AG04449 (cell line): Measurements from ENCODE around the gene ETNK1.

Experiments used
- CTCF ChIA-PET: fragments of 350-600 bp; formaldehyde crosslinking; extraction: SDS; loops from one replicate; lab custom pipeline; 2021; ENCODE audit warnings: antibody characterized with exemption; lab: Yijun Ruan, JAX
- POLR2A ChIA-PET: fragments of 400-600, 350-600 bp; formaldehyde crosslinking; extraction: SDS; loops from one replicate; lab custom pipeline; 2020; ENCODE audit warnings: antibody characterized with exemption, inconsistent platforms; lab: Yijun Ruan, JAX
- DNase-seq: peaks from one replicate; pipeline ENCODE4 v3.0.0-alpha.2; 2010; ENCODE audit warnings: low read depth, low spot score
- H3K4me3 ChIP-seq: 2 replicates; pipeline ENCODE4 v1.5.1; 2011; ENCODE audit warnings: low read depth, mild to moderate bottlenecking, control low read depth, low read length
- CTCF ChIP-seq: IDR thresholded peaks from one replicate; pipeline ENCODE4 v1.5.1; 2011; ENCODE audit warnings: mild to moderate bottlenecking, moderate library complexity, low read length, control low read depth, inconsistent platforms; ENCODE audit not compliant: insufficient read depth; ENCODE audit errors: missing control alignments

ETNK1 gene

GRCh38 chr12:22672951-22673350 is 48.0 kb downstream of the ETNK1 start:
- H3K4me3 ChIP-seq = no peak overlapping the region
- DNase-seq = peak; percentile 52
- ChIA-PET POLR2A (interaction anchor here (1.1 kb wide), 1 partner anchor 48 kb away, joined by 5 read pairs; the partner anchor contains the start of gene ETNK1), CTCF (interaction anchor here (2.0 to 3.2 kb wide), 2 partner anchors 10 to 212 kb away, joined by 12 to 23 read pairs; no protein-coding TSS in a partner anchor)
- TF ChIP-seq CTCF = no peak

GRCh38 chr12:22677781-22678574 is 53.0 kb downstream of the ETNK1 start:
- H3K4me3 ChIP-seq = no peak overlapping the region
- ChIA-PET CTCF (no interaction called here), POLR2A (no interaction called here)
- no peak for TF ChIP-seq CTCF
- no peak for DNase-seq

GRCh38 chr12:22682663-22683062 is 57.7 kb downstream of the ETNK1 start:
- ChIA-PET CTCF (interaction anchor here (0.8 to 3.7 kb wide), 4 partner anchors 9 to 416 kb away, joined by 4 to 23 read pairs (median 4); no protein-coding TSS in a partner anchor), POLR2A (no interaction called here)
- TF ChIP-seq CTCF = no peak
- H3K4me3 ChIP-seq = no peak overlapping the region
- no peak for DNase-seq

- no peak for TF ChIP-seq CTCF
- DNase-seq = no peak
- CTCF ChIA-PET = interaction anchor here (0.8 to 3.7 kb wide), 4 partner anchors 10 to 417 kb away, joined by 4 to 23 read pairs (median 4); no protein-coding TSS in a partner anchor
- H3K4me3 ChIP-seq = no peak overlapping the region
- POLR2A ChIA-PET = no interaction called here
These were observed 58.2 kb downstream of the ETNK1 start for GRCh38 chr12:22683131-22683530.

- ChIA-PET CTCF (interaction anchor here (0.7 to 3.7 kb wide), 8 partner anchors 11 to 99 kb away, joined by 3 to 23 read pairs (median 4); no protein-coding TSS in a partner anchor), POLR2A (no interaction called here)
- TF ChIP-seq CTCF = peak; percentile 24
- H3K4me3 ChIP-seq = no peak overlapping the region
- DNase-seq = no peak
These were observed 59.5 kb downstream of the ETNK1 start for GRCh38 chr12:22684140-22685118.
